Measurements from ENCODE around the gene SEMA3C.

SEMA3C gene

DNA sequence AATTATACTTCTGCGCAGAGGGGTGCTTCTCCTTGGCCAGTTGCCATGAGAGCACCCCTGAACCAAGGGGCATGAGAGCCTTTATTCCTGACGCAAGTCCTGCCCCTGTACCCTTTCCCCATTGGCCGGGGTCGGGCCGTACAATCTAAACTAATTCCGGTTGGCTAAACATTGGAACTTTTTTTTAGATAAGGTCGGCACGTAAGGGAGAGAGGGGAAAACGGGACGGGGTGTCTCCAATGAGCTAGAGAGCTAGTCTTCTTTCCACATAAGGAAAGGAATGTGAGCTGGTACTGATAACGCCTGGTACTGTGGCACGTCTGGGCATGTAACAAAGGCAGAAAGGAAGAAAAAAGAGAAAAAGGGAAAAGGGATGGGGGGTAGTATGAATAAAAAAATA lies 183.5 kb downstream of the SEMA3C start:
- TF ChIP-seq SPI1 (IDR thresholded peaks at IDR 0.05; ENCODE audit: borderline replicate concordance, low read depth) (no peak), POLR2AphosphoS5 (IDR thresholded peaks at IDR 0.05; ENCODE audit: low read depth) (no peak), GABPA (IDR thresholded peaks at IDR 0.05; ENCODE audit: low read depth) (no peak)
- TF ChIP-seq, protein P1, sequence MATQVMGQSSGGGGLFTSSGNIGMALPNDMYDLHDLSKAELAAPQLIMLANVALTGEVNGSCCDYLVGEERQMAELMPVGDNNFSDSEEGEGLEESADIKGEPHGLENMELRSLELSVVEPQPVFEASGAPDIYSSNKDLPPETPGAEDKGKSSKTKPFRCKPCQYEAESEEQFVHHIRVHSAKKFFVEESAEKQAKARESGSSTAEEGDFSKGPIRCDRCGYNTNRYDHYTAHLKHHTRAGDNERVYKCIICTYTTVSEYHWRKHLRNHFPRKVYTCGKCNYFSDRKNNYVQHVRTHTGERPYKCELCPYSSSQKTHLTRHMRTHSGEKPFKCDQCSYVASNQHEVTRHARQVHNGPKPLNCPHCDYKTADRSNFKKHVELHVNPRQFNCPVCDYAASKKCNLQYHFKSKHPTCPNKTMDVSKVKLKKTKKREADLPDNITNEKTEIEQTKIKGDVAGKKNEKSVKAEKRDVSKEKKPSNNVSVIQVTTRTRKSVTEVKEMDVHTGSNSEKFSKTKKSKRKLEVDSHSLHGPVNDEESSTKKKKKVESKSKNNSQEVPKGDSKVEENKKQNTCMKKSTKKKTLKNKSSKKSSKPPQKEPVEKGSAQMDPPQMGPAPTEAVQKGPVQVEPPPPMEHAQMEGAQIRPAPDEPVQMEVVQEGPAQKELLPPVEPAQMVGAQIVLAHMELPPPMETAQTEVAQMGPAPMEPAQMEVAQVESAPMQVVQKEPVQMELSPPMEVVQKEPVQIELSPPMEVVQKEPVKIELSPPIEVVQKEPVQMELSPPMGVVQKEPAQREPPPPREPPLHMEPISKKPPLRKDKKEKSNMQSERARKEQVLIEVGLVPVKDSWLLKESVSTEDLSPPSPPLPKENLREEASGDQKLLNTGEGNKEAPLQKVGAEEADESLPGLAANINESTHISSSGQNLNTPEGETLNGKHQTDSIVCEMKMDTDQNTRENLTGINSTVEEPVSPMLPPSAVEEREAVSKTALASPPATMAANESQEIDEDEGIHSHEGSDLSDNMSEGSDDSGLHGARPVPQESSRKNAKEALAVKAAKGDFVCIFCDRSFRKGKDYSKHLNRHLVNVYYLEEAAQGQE (IDR thresholded peaks at IDR 0.05; ENCODE audit: insufficient replicate concordance, low read depth), result no peak
- TF ChIP-seq, protein P2, sequence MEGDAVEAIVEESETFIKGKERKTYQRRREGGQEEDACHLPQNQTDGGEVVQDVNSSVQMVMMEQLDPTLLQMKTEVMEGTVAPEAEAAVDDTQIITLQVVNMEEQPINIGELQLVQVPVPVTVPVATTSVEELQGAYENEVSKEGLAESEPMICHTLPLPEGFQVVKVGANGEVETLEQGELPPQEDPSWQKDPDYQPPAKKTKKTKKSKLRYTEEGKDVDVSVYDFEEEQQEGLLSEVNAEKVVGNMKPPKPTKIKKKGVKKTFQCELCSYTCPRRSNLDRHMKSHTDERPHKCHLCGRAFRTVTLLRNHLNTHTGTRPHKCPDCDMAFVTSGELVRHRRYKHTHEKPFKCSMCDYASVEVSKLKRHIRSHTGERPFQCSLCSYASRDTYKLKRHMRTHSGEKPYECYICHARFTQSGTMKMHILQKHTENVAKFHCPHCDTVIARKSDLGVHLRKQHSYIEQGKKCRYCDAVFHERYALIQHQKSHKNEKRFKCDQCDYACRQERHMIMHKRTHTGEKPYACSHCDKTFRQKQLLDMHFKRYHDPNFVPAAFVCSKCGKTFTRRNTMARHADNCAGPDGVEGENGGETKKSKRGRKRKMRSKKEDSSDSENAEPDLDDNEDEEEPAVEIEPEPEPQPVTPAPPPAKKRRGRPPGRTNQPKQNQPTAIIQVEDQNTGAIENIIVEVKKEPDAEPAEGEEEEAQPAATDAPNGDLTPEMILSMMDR (IDR thresholded peaks at IDR 0.05; ENCODE audit: insufficient read depth, low read length), result no peak
- no peak for DNase-seq (ENCODE audit: low read depth in 1 of 2, low spot score in 1 of 2)
- H3K4me3 ChIP-seq (replicated peaks; ENCODE audit: insufficient read depth, low read length), result no peak overlapping the region
- no peak overlapping the region for H3K27ac ChIP-seq (replicated peaks)
- H3K27me3 ChIP-seq (ENCODE audit: insufficient read depth, poor library complexity, severe bottlenecking), result no peaks in the 10 kb centered on the region

DNA sequence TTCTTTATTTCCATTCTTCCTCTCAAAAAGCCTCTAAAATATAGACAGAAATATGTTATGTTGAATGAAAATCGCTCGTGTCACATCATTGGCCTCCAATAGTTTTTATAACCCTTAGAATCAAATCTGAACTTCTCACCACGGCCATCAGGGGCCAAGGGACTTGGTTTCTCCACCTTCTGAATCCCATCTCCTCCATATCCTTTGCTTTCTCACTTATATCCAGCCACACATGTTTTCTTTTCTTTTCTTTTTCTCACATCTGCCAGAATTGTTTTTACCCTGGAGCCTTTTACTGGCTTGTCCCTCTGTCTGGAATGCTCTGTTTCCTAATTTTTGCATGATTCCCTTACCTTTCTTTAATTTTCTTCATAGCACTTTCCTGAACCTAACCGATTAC lies 184.8 kb downstream of the SEMA3C start:
- Histone ChIP-seq H3K4me3 (replicated peaks; ENCODE audit: insufficient read depth, low read length) (no peak overlapping the region), H3K27ac (replicated peaks) (no peak overlapping the region), H3K27me3 (ENCODE audit: insufficient read depth, poor library complexity, severe bottlenecking) (no peaks in the 10 kb centered on the region)
- TF ChIP-seq GABPA (IDR thresholded peaks at IDR 0.05; ENCODE audit: low read depth) (no peak), POLR2AphosphoS5 (IDR thresholded peaks at IDR 0.05; ENCODE audit: low read depth) (no peak), SPI1 (IDR thresholded peaks at IDR 0.05; ENCODE audit: borderline replicate concordance, low read depth) (no peak)
- TF ChIP-seq, protein P1 (IDR thresholded peaks at IDR 0.05; ENCODE audit: insufficient replicate concordance, low read depth), result no peak
- TF ChIP-seq, protein P2 (IDR thresholded peaks at IDR 0.05; ENCODE audit: insufficient read depth, low read length), result no peak
- no peak for DNase-seq (ENCODE audit: low read depth in 1 of 2, low spot score in 1 of 2)

DNA sequence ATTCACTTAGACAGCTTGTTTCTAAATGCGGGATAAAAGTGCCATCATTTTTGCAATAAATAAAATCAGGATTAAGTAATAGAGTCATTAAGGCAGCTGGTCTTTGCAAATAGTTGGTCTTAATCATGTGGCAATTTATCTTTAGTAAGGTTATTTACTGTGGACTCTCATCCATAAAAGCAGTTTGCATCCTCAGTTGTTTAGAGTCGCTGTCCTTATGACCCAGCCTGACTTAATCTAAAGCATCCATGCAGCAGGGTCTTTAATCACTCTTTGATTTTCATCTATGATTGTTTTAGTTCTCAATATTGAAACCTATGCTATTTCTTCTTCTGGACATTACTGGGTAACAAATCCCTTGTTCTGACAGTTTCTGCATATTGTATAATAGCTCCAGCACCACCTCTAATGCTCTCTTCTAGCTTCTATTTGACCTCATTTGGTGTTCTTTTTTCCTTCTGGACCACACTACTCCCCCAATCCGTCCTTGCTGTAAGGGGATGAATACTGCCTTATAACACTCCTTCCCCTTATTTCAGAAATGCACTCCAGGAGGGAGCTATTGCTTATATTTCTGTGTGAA lies 185.4 kb downstream of the SEMA3C start:
- TF ChIP-seq, protein P2 (IDR thresholded peaks at IDR 0.05; ENCODE audit: insufficient read depth, low read length), result no peak
- TF ChIP-seq POLR2AphosphoS5 (IDR thresholded peaks at IDR 0.05; ENCODE audit: low read depth), result no peak
- TF ChIP-seq, protein P1 (IDR thresholded peaks at IDR 0.05; ENCODE audit: insufficient replicate concordance, low read depth), result no peak
- no peak for TF ChIP-seq SPI1 (IDR thresholded peaks at IDR 0.05; ENCODE audit: borderline replicate concordance, low read depth)
- TF ChIP-seq GABPA (IDR thresholded peaks at IDR 0.05; ENCODE audit: low read depth), result no peak
- Histone ChIP-seq H3K4me3 (replicated peaks; ENCODE audit: insufficient read depth, low read length) (no peak overlapping the region), H3K27ac (replicated peaks) (no peak overlapping the region), H3K27me3 (ENCODE audit: insufficient read depth, poor library complexity, severe bottlenecking) (no peaks in the 10 kb centered on the region)
- DNase-seq (ENCODE audit: low read depth in 1 of 2, low spot score in 1 of 2), result no peak
